ENCODE measurements around the gene NCEH1. TPM values are rescaled to one million over a fixed set of nuclear protein-coding genes. Genes with fewer than 3 reads are reported as not detected.

NCEH1 gene
- total RNA-seq, 6 experiments from 2014 or later: 42.1 to 82.6 (median 76.3) TPM

DNA sequence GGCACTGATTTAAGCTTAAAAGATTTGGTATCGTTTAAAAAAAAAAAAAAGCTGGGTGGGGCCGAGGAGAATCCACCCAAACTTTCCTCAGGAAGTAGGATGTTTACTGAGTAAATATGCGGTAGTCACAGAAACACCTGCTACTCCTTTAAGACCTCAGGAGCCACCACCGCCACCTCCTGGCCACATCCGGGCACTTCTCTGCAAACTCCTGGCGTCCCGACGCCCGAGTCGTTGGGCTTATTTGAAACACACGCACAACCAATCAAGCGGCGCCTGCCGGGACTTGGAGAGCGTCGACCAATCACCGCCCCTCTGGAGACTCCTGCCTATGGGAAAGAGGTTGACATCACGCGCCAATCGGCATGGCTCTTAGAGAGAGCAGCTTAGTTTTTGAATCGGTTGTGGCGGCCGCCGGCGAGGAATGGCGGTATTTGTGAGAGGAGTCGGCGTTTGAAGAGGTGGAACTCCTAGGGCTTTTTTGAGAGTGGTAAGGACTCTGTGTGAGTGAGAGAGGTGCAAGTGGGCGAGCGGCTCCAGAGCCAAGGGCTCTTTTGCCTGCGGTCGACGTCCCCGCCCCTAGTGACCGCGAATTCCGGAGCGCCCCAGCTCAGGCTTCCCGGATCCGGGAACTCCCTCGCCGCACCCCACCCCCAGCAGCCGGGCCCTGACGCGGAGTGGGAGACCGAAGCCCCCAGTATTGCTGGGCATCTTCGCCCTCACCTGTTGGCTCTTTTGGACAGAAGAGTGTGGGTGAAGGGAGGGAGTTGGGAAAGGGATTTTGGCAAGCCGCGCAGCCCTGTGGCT is 39.7 kb upstream of the NCEH1 start, which contains the start of gene ECT2:
Gene ECT2 (plus strand): TSS at position 359 of the 807 bp plus-strand sequence. CDS start 3,805 bp downstream, outside the sequence.
- Mint-ChIP-seq H3K4me1 (ENCODE audit: low read depth) (peaks cover 77% of the 10 kb centered on the region), H3K4me3 (peak within 1 kb of the TSS; percentile 90)

GRCh38 chr3:172750069-172750367 is 39.2 kb upstream of the NCEH1 start:
- Mint-ChIP-seq H3K36me3 (ENCODE audit: low read depth) (peaks cover 25% of the 10 kb centered on the region), H3K27ac (peak overlapping the region; percentile 96), H3K4me1 (ENCODE audit: low read depth) (peaks cover 77% of the 10 kb centered on the region), H3K4me3 (peak overlapping the region; percentile 90), H3K9me3 (no peaks in the 10 kb centered on the region), H3K27me3 (ENCODE audit: insufficient read depth) (no peaks in the 10 kb centered on the region; the same call in none of the 2 replicates)
- TF ChIP-seq CTCF (IDR thresholded peaks at IDR 0.05): no peak
- DNase-seq: no peak

More for the DNA sequence above, 39.7 kb upstream of the NCEH1 start, which contains the start of gene ECT2:
- TF ChIP-seq CTCF (IDR thresholded peaks at IDR 0.05): peak; percentile 88
- H3K27ac Mint-ChIP-seq: peak within 1 kb of the TSS; percentile 96
- H3K36me3 Mint-ChIP-seq (ENCODE audit: low read depth): peaks cover 29% of the 10 kb centered on the region
- peak; percentile 100 for DNase-seq
- no peaks in the 10 kb centered on the region for H3K9me3 Mint-ChIP-seq
- no peaks in the 10 kb centered on the region; the same call in none of the 2 replicates for H3K27me3 Mint-ChIP-seq (ENCODE audit: insufficient read depth)

- no peak for TF ChIP-seq CTCF (IDR thresholded peaks at IDR 0.05)
- peak; percentile 92 for DNase-seq
- peak overlapping the region; percentile 90 for H3K4me3 Mint-ChIP-seq
- peaks cover 73% of the 10 kb centered on the region for H3K4me1 Mint-ChIP-seq (ENCODE audit: low read depth)
- peak overlapping the region; percentile 96 for H3K27ac Mint-ChIP-seq
- no peaks in the 10 kb centered on the region for H3K9me3 Mint-ChIP-seq
- peaks cover 24% of the 10 kb centered on the region for H3K36me3 Mint-ChIP-seq (ENCODE audit: low read depth)
- H3K27me3 Mint-ChIP-seq (ENCODE audit: insufficient read depth): no peaks in the 10 kb centered on the region; the same call in none of the 2 replicates
These were observed 38.5 kb upstream of the NCEH1 start for GRCh38 chr3:172749230-172749965.

DNA sequence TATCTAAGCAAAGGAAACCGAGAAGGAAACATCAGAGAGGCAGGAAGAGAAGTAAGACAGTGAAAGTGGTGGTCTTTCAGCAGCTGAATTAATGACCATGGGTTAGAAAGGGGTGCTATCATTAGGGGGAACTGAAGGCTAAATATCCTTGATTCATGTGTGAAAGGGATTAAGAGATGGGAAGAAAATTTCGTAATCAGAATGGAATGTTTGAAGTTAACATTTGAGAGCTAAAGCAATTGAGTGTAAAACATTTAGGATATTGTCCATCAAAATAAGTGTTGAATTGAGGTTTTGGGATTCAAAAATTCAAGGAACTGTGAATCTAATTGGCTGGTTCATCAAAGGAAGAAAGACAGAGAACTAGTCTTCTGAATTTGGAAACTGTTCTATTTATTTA is 35.6 kb upstream of the NCEH1 start:
- H3K9me3 Mint-ChIP-seq: no peaks in the 10 kb centered on the region

DNA sequence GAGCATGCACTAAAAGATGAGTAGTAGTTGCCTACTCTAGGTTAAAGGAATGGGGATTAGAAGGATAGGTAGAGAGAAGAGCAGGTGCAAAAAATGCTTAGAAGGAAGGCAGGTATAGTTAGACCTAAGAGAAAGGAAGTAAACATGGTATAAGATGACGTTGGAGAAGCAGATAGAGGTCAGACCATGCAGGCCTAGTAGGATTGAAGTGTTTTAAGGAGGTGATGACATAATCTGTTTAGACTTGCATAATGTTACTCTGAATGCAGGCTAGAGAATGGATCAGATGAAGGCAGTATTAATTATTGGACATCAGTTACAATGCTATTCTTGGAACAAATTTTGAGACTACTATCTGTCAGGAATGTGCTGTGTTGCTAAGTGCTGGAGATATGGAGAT is 28.6 kb upstream of the NCEH1 start:
- H3K4me3 Mint-ChIP-seq: no peak overlapping the region
- TF ChIP-seq CTCF (IDR thresholded peaks at IDR 0.05): no peak

More for the DNA sequence above, 35.6 kb upstream of the NCEH1 start:
- TF ChIP-seq CTCF (IDR thresholded peaks at IDR 0.05): no peak
- Mint-ChIP-seq H3K4me3 (no peak overlapping the region), H3K4me1 (ENCODE audit: low read depth) (peaks cover 47% of the 10 kb centered on the region), H3K27ac (peak overlapping the region; percentile 44), H3K27me3 (ENCODE audit: insufficient read depth) (no peaks in the 10 kb centered on the region; the same call in none of the 2 replicates), H3K36me3 (ENCODE audit: low read depth) (0 out of 2 replicates have a peak, but pooled peaks cover 2% of the 10 kb centered on the region)
- DNase-seq: no peak

More for the DNA sequence above, 28.6 kb upstream of the NCEH1 start:
- no peak for DNase-seq
- Mint-ChIP-seq H3K9me3 (no peaks in the 10 kb centered on the region), H3K27ac (no peak overlapping the region), H3K36me3 (ENCODE audit: low read depth) (no peaks in the 10 kb centered on the region), H3K27me3 (ENCODE audit: insufficient read depth) (no peaks in the 10 kb centered on the region), H3K4me1 (ENCODE audit: low read depth) (no peaks in the 10 kb centered on the region)
